GM18517 (cell line): ENCODE results near the gene CACNG1.

Experiments
- ATAC-seq: cut with Tn5 transposase; IDR thresholded peaks from one replicate; pipeline ENCODE4 v1.9.1; 2021; ENCODE audit warnings: mild to moderate bottlenecking, moderate library complexity; ENCODE audit not compliant: unreplicated experiment

CACNG1 gene

GRCh38 chr17:67051155-67051538 is 6.8 kb downstream of the CACNG1 start:
- ATAC-seq = no peak

GRCh38 chr17:67051837-67052236 is 7.5 kb downstream of the CACNG1 start:
- no peak for ATAC-seq

GRCh38 chr17:67052720-67053437 is 8.5 kb downstream of the CACNG1 start:
- no peak for ATAC-seq

GRCh38 chr17:67053438-67054000 is 9.2 kb downstream of the CACNG1 start:
- ATAC-seq = no peak

GRCh38 chr17:67054011-67054591 is 9.7 kb downstream of the CACNG1 start:
- ATAC-seq = no peak

- ATAC-seq = no peak
Measured at GRCh38 chr17:67054608-67055007, 10.3 kb downstream of the CACNG1 start.

GRCh38 chr17:67055041-67055443 is 10.7 kb downstream of the CACNG1 start:
- no peak for ATAC-seq

GRCh38 chr17:67055811-67056745 is 11.7 kb downstream of the CACNG1 start:
- ATAC-seq = no peak

GRCh38 chr17:67056746-67057490 is 12.6 kb downstream of the CACNG1 start:
- ATAC-seq = no peak

- no peak for ATAC-seq
Measured at GRCh38 chr17:67058036-67058435, 13.7 kb downstream of the CACNG1 start.

- ATAC-seq = no peak
Measured at GRCh38 chr17:67059372-67059771, 15.0 kb downstream of the CACNG1 start.

GRCh38 chr17:67063141-67063540 is 18.8 kb downstream of the CACNG1 start:
- no peak for ATAC-seq

GRCh38 chr17:67066717-67067116 is 22.4 kb downstream of the CACNG1 start:
- no peak for ATAC-seq

GRCh38 chr17:67067571-67068482 is 23.5 kb downstream of the CACNG1 start:
- ATAC-seq = no peak

- no peak for ATAC-seq
Measured at GRCh38 chr17:67068999-67069398, 24.6 kb downstream of the CACNG1 start.

- ATAC-seq = no peak
Measured at GRCh38 chr17:67069603-67070136, 25.3 kb downstream of the CACNG1 start.

- no peak for ATAC-seq
Measured at GRCh38 chr17:67071595-67071994, 27.2 kb downstream of the CACNG1 start.

- ATAC-seq = no peak
Measured at GRCh38 chr17:67072885-67073284, 28.5 kb downstream of the CACNG1 start.

- ATAC-seq = no peak
Measured at GRCh38 chr17:67074781-67075180, 30.4 kb downstream of the CACNG1 start.
